DND-41 (cell line): ENCODE data around the gene CDS2.

ENCODE experiments used
- CTCF ChIP-seq: IDR thresholded peaks from 2 replicates; pipeline ENCODE4 v1.5.1; 2012; ENCODE audit warnings: borderline replicate concordance, low read length, moderate library complexity, mild to moderate bottlenecking; ENCODE audit not compliant: poor library complexity, severe bottlenecking; ENCODE audit errors: extremely low read depth
- EZH2 ChIP-seq: IDR thresholded peaks from 3 replicates; pipeline ENCODE4 v1.6.1; 2012; ENCODE audit warnings: borderline replicate concordance, low read depth, mild to moderate bottlenecking, moderate library complexity, low read length, inconsistent platforms; ENCODE audit not compliant: severe bottlenecking

- no peak for TF ChIP-seq CTCF
- TF ChIP-seq EZH2: no peak
Measured at GRCh38 chr20:5195655-5196054, 68.8 kb downstream of the CDS2 start.
